NB4 (cell line): ENCODE results near the gene DENND2D.

Experiments
- CTCF ChIP-seq: IDR thresholded peaks from one replicate; pipeline ENCODE4 v1.5.1; 2012; ENCODE audit warnings: low read depth, low read length
- MAX ChIP-seq: IDR thresholded peaks from 2 replicates; pipeline ENCODE4 v1.6.1; 2011; ENCODE audit warnings: low read depth, low read length
- MYC ChIP-seq: IDR thresholded peaks from 2 replicates; pipeline ENCODE4 v1.6.1; 2011; ENCODE audit warnings: low read depth, low read length
- POLR2A ChIP-seq: IDR thresholded peaks from 2 replicates; pipeline ENCODE4 v1.6.1; 2011; ENCODE audit warnings: mild to moderate bottlenecking; ENCODE audit not compliant: insufficient read length; ENCODE audit errors: extremely low read depth

- TF ChIP-seq CTCF (no peak), POLR2A (no peak), MYC (no peak), MAX (no peak)
Measured at GRCh38 chr1:111236806-111237205, 36.4 kb upstream of the DENND2D start.
